ENCODE results near the gene PLEKHA7. TPM values are rescaled to one million over a fixed set of nuclear protein-coding genes. Genes with fewer than 3 reads are reported as not detected.
"Not testable (repeated sequence)": the region's sequence is repeated elsewhere in the genome, so short reads cannot be mapped to it uniquely, and the experiment has no call there.

The PLEKHA7 gene
- total and polyA plus RNA-seq, 8 donors, result 14.9 to 29.9 (median 20.0) TPM

DNA sequence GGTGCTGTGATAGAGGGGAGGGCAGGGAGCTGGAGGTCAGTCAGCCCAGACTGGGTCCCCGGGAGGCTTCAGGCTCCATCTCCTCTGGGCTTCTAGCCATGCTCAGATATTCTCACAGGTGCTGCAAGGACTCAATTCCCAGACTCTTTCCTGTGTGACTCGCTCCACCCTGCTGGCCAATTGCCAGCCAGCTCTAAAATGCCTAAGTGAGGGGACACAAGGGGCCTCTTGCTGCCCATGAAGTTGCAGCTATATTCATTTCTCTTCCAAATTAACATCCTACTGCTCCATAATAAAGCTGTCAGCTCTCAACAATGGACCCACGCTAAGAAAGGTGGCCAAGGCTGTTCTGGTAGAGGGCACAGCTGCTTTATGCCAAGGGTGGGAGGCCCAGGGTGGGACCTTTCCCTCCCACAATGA is 101.5 kb downstream of the PLEKHA7 start:
- TF ChIP-seq, protein P1, sequence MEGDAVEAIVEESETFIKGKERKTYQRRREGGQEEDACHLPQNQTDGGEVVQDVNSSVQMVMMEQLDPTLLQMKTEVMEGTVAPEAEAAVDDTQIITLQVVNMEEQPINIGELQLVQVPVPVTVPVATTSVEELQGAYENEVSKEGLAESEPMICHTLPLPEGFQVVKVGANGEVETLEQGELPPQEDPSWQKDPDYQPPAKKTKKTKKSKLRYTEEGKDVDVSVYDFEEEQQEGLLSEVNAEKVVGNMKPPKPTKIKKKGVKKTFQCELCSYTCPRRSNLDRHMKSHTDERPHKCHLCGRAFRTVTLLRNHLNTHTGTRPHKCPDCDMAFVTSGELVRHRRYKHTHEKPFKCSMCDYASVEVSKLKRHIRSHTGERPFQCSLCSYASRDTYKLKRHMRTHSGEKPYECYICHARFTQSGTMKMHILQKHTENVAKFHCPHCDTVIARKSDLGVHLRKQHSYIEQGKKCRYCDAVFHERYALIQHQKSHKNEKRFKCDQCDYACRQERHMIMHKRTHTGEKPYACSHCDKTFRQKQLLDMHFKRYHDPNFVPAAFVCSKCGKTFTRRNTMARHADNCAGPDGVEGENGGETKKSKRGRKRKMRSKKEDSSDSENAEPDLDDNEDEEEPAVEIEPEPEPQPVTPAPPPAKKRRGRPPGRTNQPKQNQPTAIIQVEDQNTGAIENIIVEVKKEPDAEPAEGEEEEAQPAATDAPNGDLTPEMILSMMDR (IDR thresholded peaks at IDR 0.05), result no peak
- no peak for FAIRE-seq
- H3K36me3 ChIP-seq, result no peaks in the 10 kb centered on the region
- peak; percentile 86 to 97 (median 93) for ATAC-seq
- H3K27ac ChIP-seq, result peak overlapping the region in 2 of 4 donors; percentile 18 to 29
- no peaks in the 10 kb centered on the region for H3K9me3 ChIP-seq
- 19% methylated on average over 3 of the region's 3 CpGs for WGBS, 2 donors
- DNase-seq, result peak; percentile 67 to 84 (median 78)
- peaks cover 0 to 6% (median 5%) of the 10 kb centered on the region in 3 donors for H3K4me1 ChIP-seq
- no peaks in the 10 kb centered on the region for H3K27me3 ChIP-seq
- intact Hi-C loops (cut with DNase I), result no loop called here
- no peak overlapping the region for H3K4me3 ChIP-seq

DNA sequence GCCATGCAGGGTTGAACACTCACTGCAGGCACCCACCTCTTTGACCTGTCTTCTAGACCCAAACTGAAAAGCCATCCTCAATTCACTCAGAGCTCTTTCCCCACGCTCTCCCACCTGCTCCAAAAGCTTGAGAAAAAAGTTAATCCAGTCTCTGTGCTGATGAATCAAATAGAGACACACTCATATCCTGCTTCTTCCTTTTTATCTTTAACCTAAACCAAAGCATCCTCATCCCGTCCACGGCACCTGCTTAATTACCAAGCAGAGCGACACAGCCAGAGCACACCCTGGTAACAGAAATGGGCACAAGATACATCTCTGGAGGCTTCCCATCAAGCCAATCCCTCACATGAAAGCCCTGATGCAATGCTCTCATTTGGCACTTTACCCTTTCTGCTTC is 102.6 kb downstream of the PLEKHA7 start:
- DNase-seq (no peak), FAIRE-seq (no peak), ATAC-seq (no peak)
- H3K36me3 ChIP-seq, result no peaks in the 10 kb centered on the region
- TF ChIP-seq, protein P1 (IDR thresholded peaks at IDR 0.05), result no peak
- no peaks in the 10 kb centered on the region for H3K9me3 ChIP-seq
- H3K4me1 ChIP-seq, result peaks cover 0 to 6% (median 5%) of the 10 kb centered on the region in 3 donors
- intact Hi-C loops (cut with DNase I), result no loop called here
- no peaks in the 10 kb centered on the region for H3K27me3 ChIP-seq
- no peak overlapping the region for H3K4me3 ChIP-seq
- WGBS, 2 donors, result 94% methylated on average over 4 of the region's 4 CpGs
- H3K27ac ChIP-seq, result no peak overlapping the region

DNA sequence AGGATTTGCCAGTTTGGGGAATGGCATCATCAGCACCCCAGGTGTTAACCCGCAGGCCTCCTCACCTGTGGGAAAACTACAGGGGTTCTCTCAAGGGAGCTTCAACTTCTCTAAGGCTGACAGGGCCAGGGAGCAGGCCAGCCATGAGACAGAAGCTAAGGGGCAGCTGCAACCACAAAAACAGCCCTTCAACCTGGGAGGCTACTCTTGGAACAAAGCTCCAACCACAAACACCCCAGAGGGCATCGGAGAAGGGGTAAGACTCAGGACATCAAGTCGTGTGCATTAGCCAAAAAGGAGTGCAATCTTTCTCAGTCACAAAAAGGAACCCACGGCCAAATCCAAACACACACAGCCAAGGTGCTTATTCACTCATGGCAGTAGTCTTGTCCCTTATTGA is 103.0 kb downstream of the PLEKHA7 start:
- 74 to 78% methylated on average over 4 of the region's 4 CpGs for WGBS, 2 donors
- ATAC-seq (no peak), FAIRE-seq (no peak)

DNA sequence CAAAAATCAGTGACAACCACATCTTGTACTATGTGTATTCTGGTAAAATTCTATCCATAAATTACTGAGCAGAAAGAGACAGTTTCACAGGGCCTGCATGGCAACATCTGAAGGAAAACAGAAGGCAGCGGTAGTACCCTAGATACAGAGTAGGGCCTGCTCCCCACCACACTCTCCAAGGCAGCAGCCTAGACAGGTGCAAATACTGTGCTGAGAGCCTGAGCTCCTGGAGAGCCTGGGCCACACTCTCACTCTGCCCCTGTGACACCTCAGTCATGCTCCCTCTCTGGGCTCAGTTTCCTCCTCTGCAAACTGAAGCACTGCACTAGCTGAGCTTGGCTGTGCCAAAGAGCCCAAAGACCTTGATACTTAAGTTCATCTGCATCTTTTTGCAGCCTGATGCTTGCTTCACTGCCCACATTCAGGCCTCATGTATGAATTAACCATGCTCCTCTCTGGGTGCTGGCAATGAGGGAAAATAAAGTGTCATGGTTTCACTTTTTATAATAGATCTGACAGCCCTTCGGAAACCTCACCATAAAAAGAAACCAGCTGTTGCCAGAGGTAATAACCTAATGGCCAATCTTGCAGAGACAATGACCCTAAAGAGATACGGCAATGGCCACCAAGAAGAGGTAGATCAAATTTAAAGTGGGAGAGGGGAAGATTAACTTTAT is 104.7 kb downstream of the PLEKHA7 start:
- no peak overlapping the region for H3K27ac ChIP-seq
- H3K4me3 ChIP-seq, result no peak overlapping the region
- peak in 1 of 4 donors; percentile 16 for ATAC-seq
- no peaks in the 10 kb centered on the region for H3K9me3 ChIP-seq
- FAIRE-seq, result no peak
- 82 to 85% methylated on average over 3 of the region's 3 CpGs for WGBS, 2 donors
- TF ChIP-seq, protein P1 (IDR thresholded peaks at IDR 0.05), result no peak
- H3K27me3 ChIP-seq, result no peaks in the 10 kb centered on the region
- no peak for DNase-seq
- H3K4me1 ChIP-seq, result peaks cover 0 to 12% (median 5%) of the 10 kb centered on the region in 3 donors
- intact Hi-C loops (cut with DNase I), result no loop called here
- H3K36me3 ChIP-seq, result no peaks in the 10 kb centered on the region

More for the DNA sequence above, 103.0 kb downstream of the PLEKHA7 start:
- Histone ChIP-seq H3K36me3 (no peaks in the 10 kb centered on the region), H3K9me3 (no peaks in the 10 kb centered on the region), H3K4me1 (peaks cover 0 to 6% (median 5%) of the 10 kb centered on the region in 3 donors), H3K4me3 (no peak overlapping the region), H3K27me3 (no peaks in the 10 kb centered on the region), H3K27ac (no peak overlapping the region)
- intact Hi-C loops (cut with DNase I), result no loop called here
- TF ChIP-seq, protein P1 (IDR thresholded peaks at IDR 0.05), result no peak
- DNase-seq, result no peak

DNA sequence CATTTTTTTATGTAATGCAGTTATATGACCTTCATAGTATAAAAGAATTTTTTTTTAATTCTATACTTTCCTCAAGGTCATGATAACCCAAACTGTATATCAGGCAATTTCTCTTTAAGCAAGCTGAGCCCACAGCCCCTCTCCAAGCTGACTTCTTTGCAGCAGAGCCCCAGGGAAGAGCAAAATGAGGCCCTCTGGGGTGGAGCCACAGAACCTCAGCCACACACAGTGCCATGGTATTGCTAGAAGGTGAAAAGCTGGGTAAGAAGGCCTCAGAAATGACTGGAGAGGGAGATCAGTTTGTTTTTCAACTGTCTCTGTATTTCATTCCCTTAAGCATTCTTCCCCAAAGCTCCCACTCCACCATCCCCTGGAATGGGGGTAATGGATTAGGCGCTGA is 108.8 kb downstream of the PLEKHA7 start:
- ATAC-seq (no peak), FAIRE-seq (no peak), DNase-seq (no peak)
- no peaks in the 10 kb centered on the region for H3K27me3 ChIP-seq
- intact Hi-C loops (cut with DNase I), result no loop called here
- H3K27ac ChIP-seq, result no peak overlapping the region
- H3K4me3 ChIP-seq, result no peak overlapping the region
- 93 to 94% methylated on average over 1 of the region's 1 CpG for WGBS, 2 donors
- TF ChIP-seq, protein P1 (IDR thresholded peaks at IDR 0.05), result no peak
- H3K9me3 ChIP-seq, result no peaks in the 10 kb centered on the region
- H3K4me1 ChIP-seq, result peaks cover 0 to 5% (median 5%) of the 10 kb centered on the region in 3 donors
- H3K36me3 ChIP-seq, result no peaks in the 10 kb centered on the region

DNA sequence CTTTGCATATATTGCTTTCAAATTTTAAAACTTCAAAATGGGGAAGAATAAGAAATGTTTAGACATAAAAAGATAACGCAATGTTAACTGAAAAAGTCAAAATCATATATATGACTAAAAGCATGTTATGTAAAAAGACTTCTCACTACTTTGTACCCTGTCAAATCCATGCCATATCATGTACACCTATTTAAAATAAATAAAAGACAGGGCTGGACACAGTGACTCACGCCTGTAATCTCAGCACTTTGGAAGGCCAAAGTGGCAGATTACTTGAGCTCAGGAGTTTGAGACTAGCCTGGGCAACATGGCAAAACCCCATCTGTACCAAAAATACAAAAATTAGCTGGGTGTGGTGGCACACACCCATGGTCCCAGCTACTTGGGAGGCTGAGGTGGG is 109.5 kb downstream of the PLEKHA7 start:
- H3K4me1 ChIP-seq; intact Hi-C loops (cut with DNase I); FAIRE-seq; H3K36me3 ChIP-seq; H3K4me3 ChIP-seq; H3K27me3 ChIP-seq; H3K9me3 ChIP-seq; DNase-seq; H3K27ac ChIP-seq: not testable (repeated sequence)
- peak in 1 of 4 donors; percentile 46 for ATAC-seq
- WGBS, 2 donors, result 67 to 75% methylated on average over 2 of the region's 2 CpGs
